ENCODE measurements around the gene PHACTR1. TPM values are rescaled to one million over a fixed set of nuclear protein-coding genes. Genes with fewer than 3 reads are reported as not detected.

The PHACTR1 gene
- total and polyA plus RNA-seq, 9 of the 15 experiments (the other 6 are each of a cell fraction or from before 2014, with no cell fraction given) = 11.5 to 32.6 (median 22.0) TPM

GRCh38 chr6:13336553-13336952 is 620.0 kb downstream of the PHACTR1 start (continued):
- no peak for TF ChIP-seq NFXL1 (CRISPR knock-in tag; IDR thresholded peaks at IDR 0.05)
- TF ChIP-seq, protein P1, sequence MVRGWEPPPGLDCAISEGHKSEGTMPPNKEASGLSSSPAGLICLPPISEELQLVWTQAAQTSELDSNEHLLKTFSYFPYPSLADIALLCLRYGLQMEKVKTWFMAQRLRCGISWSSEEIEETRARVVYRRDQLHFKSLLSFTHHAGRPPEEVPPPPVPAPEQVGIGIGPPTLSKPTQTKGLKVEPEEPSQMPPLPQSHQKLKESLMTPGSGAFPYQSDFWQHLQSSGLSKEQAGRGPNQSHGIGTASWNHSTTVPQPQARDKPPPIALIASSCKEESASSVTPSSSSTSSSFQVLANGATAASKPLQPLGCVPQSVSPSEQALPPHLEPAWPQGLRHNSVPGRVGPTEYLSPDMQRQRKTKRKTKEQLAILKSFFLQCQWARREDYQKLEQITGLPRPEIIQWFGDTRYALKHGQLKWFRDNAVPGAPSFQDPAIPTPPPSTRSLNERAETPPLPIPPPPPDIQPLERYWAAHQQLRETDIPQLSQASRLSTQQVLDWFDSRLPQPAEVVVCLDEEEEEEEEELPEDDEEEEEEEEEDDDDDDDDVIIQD (CRISPR knock-in tag; IDR thresholded peaks at IDR 0.05) = no peak
- TF ChIP-seq, protein P2, sequence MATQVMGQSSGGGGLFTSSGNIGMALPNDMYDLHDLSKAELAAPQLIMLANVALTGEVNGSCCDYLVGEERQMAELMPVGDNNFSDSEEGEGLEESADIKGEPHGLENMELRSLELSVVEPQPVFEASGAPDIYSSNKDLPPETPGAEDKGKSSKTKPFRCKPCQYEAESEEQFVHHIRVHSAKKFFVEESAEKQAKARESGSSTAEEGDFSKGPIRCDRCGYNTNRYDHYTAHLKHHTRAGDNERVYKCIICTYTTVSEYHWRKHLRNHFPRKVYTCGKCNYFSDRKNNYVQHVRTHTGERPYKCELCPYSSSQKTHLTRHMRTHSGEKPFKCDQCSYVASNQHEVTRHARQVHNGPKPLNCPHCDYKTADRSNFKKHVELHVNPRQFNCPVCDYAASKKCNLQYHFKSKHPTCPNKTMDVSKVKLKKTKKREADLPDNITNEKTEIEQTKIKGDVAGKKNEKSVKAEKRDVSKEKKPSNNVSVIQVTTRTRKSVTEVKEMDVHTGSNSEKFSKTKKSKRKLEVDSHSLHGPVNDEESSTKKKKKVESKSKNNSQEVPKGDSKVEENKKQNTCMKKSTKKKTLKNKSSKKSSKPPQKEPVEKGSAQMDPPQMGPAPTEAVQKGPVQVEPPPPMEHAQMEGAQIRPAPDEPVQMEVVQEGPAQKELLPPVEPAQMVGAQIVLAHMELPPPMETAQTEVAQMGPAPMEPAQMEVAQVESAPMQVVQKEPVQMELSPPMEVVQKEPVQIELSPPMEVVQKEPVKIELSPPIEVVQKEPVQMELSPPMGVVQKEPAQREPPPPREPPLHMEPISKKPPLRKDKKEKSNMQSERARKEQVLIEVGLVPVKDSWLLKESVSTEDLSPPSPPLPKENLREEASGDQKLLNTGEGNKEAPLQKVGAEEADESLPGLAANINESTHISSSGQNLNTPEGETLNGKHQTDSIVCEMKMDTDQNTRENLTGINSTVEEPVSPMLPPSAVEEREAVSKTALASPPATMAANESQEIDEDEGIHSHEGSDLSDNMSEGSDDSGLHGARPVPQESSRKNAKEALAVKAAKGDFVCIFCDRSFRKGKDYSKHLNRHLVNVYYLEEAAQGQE (IDR thresholded peaks at IDR 0.05; ENCODE audit: borderline replicate concordance) = peak; percentile 77
- TF ChIP-seq, protein P2 (CRISPR knock-in tag; IDR thresholded peaks at IDR 0.05; ENCODE audit: low read depth) = no peak
- TF ChIP-seq SOX6 (IDR thresholded peaks at IDR 0.05) = no peak
- peak; percentile 93 for TF ChIP-seq SMC3 (conservative IDR thresholded peaks at IDR 0.05; ENCODE audit: insufficient read depth, low read depth, low read length)
- TF ChIP-seq TEAD4 (IDR thresholded peaks at IDR 0.05; ENCODE audit: low read length) = peak; percentile 22; the same call in 1 of the 2 replicates
- TF ChIP-seq TEAD4 (CRISPR knock-in tag; IDR thresholded peaks at IDR 0.05; ENCODE audit: borderline replicate concordance) = no peak
- no peak for TF ChIP-seq YBX1 (IDR thresholded peaks at IDR 0.05)
- 0 out of 4 replicates have a peak, but pooled peaks of 1 of the 2 experiments have one; percentile 33 for TF ChIP-seq RCOR1 (IDR thresholded peaks at IDR 0.05; ENCODE audit: borderline replicate concordance in 1 of 2, low read depth in 2 of 2, low read length in 2 of 2)
- no peak for TF ChIP-seq POLR3A (IDR thresholded peaks at IDR 0.05; ENCODE audit: borderline replicate concordance, extremely low read depth, insufficient read depth, insufficient read length)
- no peak for TF ChIP-seq CBFA2T2 (conservative IDR thresholded peaks at IDR 0.05)
- no peak for TF ChIP-seq LCOR (CRISPR knock-in tag; IDR thresholded peaks at IDR 0.05)
- 0 out of 2 replicates have a peak, but pooled peaks have one; percentile 4 for TF ChIP-seq EP300 (IDR thresholded peaks at IDR 0.05; ENCODE audit: low read length)
- TF ChIP-seq HDAC3 (IDR thresholded peaks at IDR 0.05; ENCODE audit: borderline replicate concordance, partially characterized antibody) = no peak
- TF ChIP-seq NR2C1 (IDR thresholded peaks at IDR 0.05) = no peak
- TF ChIP-seq NR2C1 (tag; IDR thresholded peaks at IDR 0.05) = no peak
- 0 out of 2 replicates have a peak, but pooled peaks have one; percentile 40 for TF ChIP-seq XRCC5 (IDR thresholded peaks at IDR 0.05; ENCODE audit: low read depth, low read length)
- TF ChIP-seq EGR1 (conservative IDR thresholded peaks at IDR 0.05) = no peak
- no peak for TF ChIP-seq ZNF551 (CRISPR knock-in tag; IDR thresholded peaks at IDR 0.05)
- peak; percentile 58 for TF ChIP-seq SP1 (CRISPR knock-in tag; IDR thresholded peaks at IDR 0.05)
- TF ChIP-seq ARID2 (IDR thresholded peaks at IDR 0.05) = peak; percentile 46; the same call in 1 of the 2 replicates
- TF ChIP-seq RBM39 (optimal IDR thresholded peaks at IDR 0.05; ENCODE audit: low read depth, low read length) = no peak
